Endothelial cell of umbilical vein (primary cell): ENCODE data around the gene MGAT1. TPM values are rescaled to one million over a fixed set of nuclear protein-coding genes. Genes with fewer than 3 reads are reported as not detected.

ENCODE experiments used
- BruUV-seq: library from RNA; stranded (reverse); fragments of 400-500 nt; replicated peaks from 2 replicates; lab custom pipeline; 2021; lab: Mats Ljungman, UMichigan
- CTCF ChIA-PET: fragments of 300-600, 350-600 bp; sonication (Branson Sonifier 250); formaldehyde crosslinking; loops from one replicate; lab custom pipeline; 2021; ENCODE audit warnings: antibody characterized with exemption, inconsistent platforms; lab: Charles Lee
- POLR2A ChIA-PET: fragments of 300-600, 350-600 bp; sonication (Branson Sonifier 250); formaldehyde crosslinking; loops from one replicate; lab custom pipeline; 2021; ENCODE audit warnings: antibody characterized with exemption, inconsistent platforms; lab: Charles Lee
- DNase-seq: peaks from one replicate; pipeline ENCODE4 v3.0.0-alpha.2; 2011; ENCODE audit warnings: low read depth, low spot score
- FAIRE-seq: peaks from 2 replicates; lab custom pipeline; 2011; peaks lifted over from hg19 to GRCh38; lab: Jason Lieb, UNC
- H2AFZ ChIP-seq: 2 replicates; pipeline ENCODE4 v1.6.0; 2012; ENCODE audit warnings: low read depth, low read length, control low read depth, inconsistent platforms
- H3K27ac ChIP-seq: 2 replicates; pipeline ENCODE4 v1.5.1; 2011; ENCODE audit warnings: low read depth, mild to moderate bottlenecking, control low read depth, low read length, moderate library complexity; ENCODE audit not compliant: insufficient read depth
- H3K27me3 ChIP-seq, 2 experiments: 2 replicates each; pipeline versions ENCODE4 v1.6.0 to v1.6.1; 2011; ENCODE audit warnings: low read length in 2 of 2, mixed read lengths in 1 of 2; ENCODE audit not compliant: control insufficient read depth in 2 of 2, insufficient read depth in 2 of 2
- H3K36me3 ChIP-seq, 2 experiments: 2 replicates in 1 of 2; 3 replicates in 1 of 2; pipeline ENCODE4 v1.5.1; 2011; ENCODE audit warnings: low read length in 2 of 2, mild to moderate bottlenecking in 1 of 2, moderate library complexity in 1 of 2; ENCODE audit not compliant: control insufficient read depth in 2 of 2, insufficient read depth in 2 of 2; ENCODE audit errors: extremely low read depth in 1 of 2
- H3K4me1 ChIP-seq: 3 replicates; pipeline ENCODE4 v1.5.1; 2011; ENCODE audit warnings: mild to moderate bottlenecking, low read length; ENCODE audit not compliant: control insufficient read depth, insufficient read depth; ENCODE audit errors: extremely low read depth
- H3K4me2 ChIP-seq: 2 replicates; pipeline ENCODE4 v1.6.1; 2011; ENCODE audit warnings: low read length, control low read depth, mixed read lengths; ENCODE audit not compliant: insufficient read depth
- H3K4me3 ChIP-seq, 3 experiments: fragments of 200-600 bp in 1 of 3; sonication (generic), shearing (Covaris generic) in 1 of 3; replicated peaks in 1 of 3; 2 replicates each; pipeline ENCODE4 v1.5.1; 2011 to 2016; ENCODE audit warnings: control low read depth in 3 of 3, low read length in 3 of 3, mild to moderate bottlenecking in 2 of 3, inconsistent platforms in 1 of 3, low read depth in 1 of 3, moderate library complexity in 1 of 3; ENCODE audit not compliant: insufficient read depth in 1 of 3
- H3K79me2 ChIP-seq: 2 replicates; pipeline ENCODE4 v1.6.0; 2012; ENCODE audit warnings: low read length, inconsistent platforms; ENCODE audit not compliant: control insufficient read depth, insufficient read depth
- H3K9ac ChIP-seq: replicated peaks from 2 replicates; pipeline ENCODE3; 2011; ENCODE audit warnings: low read length, control low read depth; ENCODE audit not compliant: insufficient read depth; ENCODE audit errors: extremely low read depth
- H3K9me1 ChIP-seq: replicated peaks from 3 replicates; pipeline ENCODE4 v1.6.0; 2011; ENCODE audit warnings: mild to moderate bottlenecking, low read length; ENCODE audit not compliant: control insufficient read depth, insufficient read depth; ENCODE audit errors: extremely low read depth
- H3K9me3 ChIP-seq: replicated peaks from 2 replicates; pipeline ENCODE4 v1.5.1; 2012; ENCODE audit warnings: low read length, inconsistent platforms; ENCODE audit not compliant: control insufficient read depth, insufficient read depth
- H4K20me1 ChIP-seq: replicated peaks from 2 replicates; pipeline ENCODE3; 2011; ENCODE audit warnings: mild to moderate bottlenecking, low read length; ENCODE audit not compliant: control insufficient read depth, insufficient read depth; ENCODE audit errors: extremely low read depth
- EZH2 ChIP-seq: IDR thresholded peaks from 2 replicates; pipeline ENCODE4 v1.6.1; 2012; ENCODE audit warnings: borderline replicate concordance, low read depth, mild to moderate bottlenecking, moderate library complexity, low read length, inconsistent platforms; ENCODE audit not compliant: severe bottlenecking
- FOS ChIP-seq: IDR thresholded peaks from 2 replicates; pipeline ENCODE4 v1.6.1; 2011; ENCODE audit warnings: mild to moderate bottlenecking, low read length, moderate library complexity, borderline replicate concordance; ENCODE audit not compliant: insufficient read depth
- GATA2 ChIP-seq: IDR thresholded peaks from 2 replicates; pipeline ENCODE4 v1.7.0; 2011; ENCODE audit warnings: low read depth, mild to moderate bottlenecking, moderate library complexity, mixed read lengths, low read length; ENCODE audit not compliant: insufficient read length, insufficient read depth
- JUN ChIP-seq: IDR thresholded peaks from 2 replicates; pipeline ENCODE4 v1.6.1; 2011; ENCODE audit warnings: borderline replicate concordance, low read depth; ENCODE audit not compliant: insufficient read length, insufficient read depth
- MYC ChIP-seq: IDR thresholded peaks from one replicate; pipeline ENCODE4 v1.6.1; 2011; ENCODE audit warnings: mild to moderate bottlenecking, low read depth, low read length
- POLR2A ChIP-seq: IDR thresholded peaks from 2 replicates; pipeline ENCODE4 v1.6.1; 2012; ENCODE audit warnings: low read depth, mild to moderate bottlenecking, control low read depth, low read length
- POLR2AphosphoS5 ChIP-seq: IDR thresholded peaks from 2 replicates; pipeline ENCODE4 v1.6.1; 2012; ENCODE audit warnings: low read depth, mild to moderate bottlenecking, control low read depth, low read length, moderate library complexity; ENCODE audit not compliant: insufficient read depth
- dilution Hi-C: fragments of 300-500 bp; cut with MboI; formaldehyde crosslinking; loops from one replicate; pipeline ENCODE4 v1.15.0; 2019; ENCODE audit warnings: low sequenced_read_pairs; ENCODE audit not compliant: extremely low pct_ligation_motif_present
- intact Hi-C: fragments of 100-400 bp; cut with micrococcal nuclease; formaldehyde crosslinking; loops from one replicate; pipeline ENCODE4 v1.10.0; 2022
- polyA plus RNA-seq, 4 experiments: library from polyadenylated mRNA; depleted of rRNA in 3 of 4; stranded (reverse) in 3 of 4; unstranded in 1 of 4; fragments of >200 nt; gene quantifications; 2 replicates each; pipeline versions ENCODE4 v1.2.1 to v1.2.3, GENCODE V29; 2011 to 2012; ENCODE audit warnings: missing spikeins in 1 of 4
- total RNA-seq: library from RNA; stranded (reverse); gene quantifications from 2 replicates; pipeline ENCODE4 v1.2.3, GENCODE V29; 2021
- TF ChIP-seq, protein P1 (sequence below): IDR thresholded peaks from 2 replicates; pipeline ENCODE4 v1.6.1; 2011; ENCODE audit not compliant: insufficient read depth, insufficient read length
- TF ChIP-seq, protein P2 (sequence below), 2 donors: IDR thresholded peaks; 1 replicate in 1 of 2; 2 replicates in 1 of 2; pipeline ENCODE4 v1.5.1; 2011; ENCODE audit warnings: low read length in 2 of 2, mild to moderate bottlenecking in 2 of 2, moderate library complexity in 2 of 2, control low read depth in 1 of 2, inconsistent platforms in 1 of 2, low read depth in 1 of 2; ENCODE audit not compliant: insufficient read depth in 1 of 2; ENCODE audit errors: extremely low read depth in 1 of 2

Gene MGAT1
- total and polyA plus RNA-seq, 2 donors (not counting 3 experiments of a cell fraction or from before 2014, with no cell fraction given): 123 to 126 TPM

DNA sequence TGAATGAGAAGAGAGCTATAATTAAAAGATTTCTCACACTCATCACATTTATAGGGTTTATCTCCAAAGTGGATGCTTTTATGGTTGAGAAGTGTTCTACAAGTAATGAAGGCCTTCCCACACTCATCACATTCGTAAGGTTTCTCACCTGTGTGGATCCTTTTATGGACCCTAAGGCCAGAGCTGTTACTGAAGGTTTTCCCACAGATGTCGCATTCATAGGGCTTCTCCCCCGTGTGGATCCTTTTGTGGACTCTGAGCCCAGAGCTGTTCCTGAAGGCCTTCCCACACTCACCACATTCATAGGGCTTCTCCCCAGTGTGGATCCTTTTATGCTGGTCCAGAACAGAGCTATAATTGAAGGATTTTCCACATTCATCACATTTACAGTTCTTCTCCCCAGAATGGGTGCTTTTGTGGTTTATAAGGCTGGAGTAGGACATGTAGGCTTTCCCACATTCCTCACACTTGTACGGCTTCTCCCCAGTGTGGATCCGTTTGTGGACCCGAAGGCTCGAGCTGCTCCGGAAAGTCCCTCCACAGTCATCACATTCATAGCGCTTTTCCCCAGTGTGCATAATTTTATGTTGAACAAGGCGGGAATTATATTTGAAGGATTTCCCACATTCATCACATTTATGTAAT is 48.0 kb upstream of the MGAT1 start:
- no peak overlapping the region for H3K4me3 ChIP-seq
- H3K27me3 ChIP-seq: no peaks in the 10 kb centered on the region
- peaks cover 28% of the 10 kb centered on the region for H3K9me3 ChIP-seq
- dilution Hi-C loops (no loop called here), intact Hi-C loops (no loop called here)
- no TSS peak for BruUV-seq
- H2AFZ ChIP-seq: no peak overlapping the region
- no peaks in the 10 kb centered on the region for H3K79me2 ChIP-seq
- H3K9me1 ChIP-seq: no peaks in the 10 kb centered on the region
- H3K9ac ChIP-seq: no peak overlapping the region
- ChIA-PET POLR2A (no interaction called here), CTCF (no interaction called here)
- peaks cover 6% of the 10 kb centered on the region for H3K4me1 ChIP-seq
- TF ChIP-seq FOS (no peak), POLR2A (no peak), GATA2 (no peak), EZH2 (no peak), POLR2AphosphoS5 (no peak), JUN (no peak), MYC (no peak)
- TF ChIP-seq, protein P1, sequence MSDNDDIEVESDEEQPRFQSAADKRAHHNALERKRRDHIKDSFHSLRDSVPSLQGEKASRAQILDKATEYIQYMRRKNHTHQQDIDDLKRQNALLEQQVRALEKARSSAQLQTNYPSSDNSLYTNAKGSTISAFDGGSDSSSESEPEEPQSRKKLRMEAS: no peak
- TF ChIP-seq, protein P2, sequence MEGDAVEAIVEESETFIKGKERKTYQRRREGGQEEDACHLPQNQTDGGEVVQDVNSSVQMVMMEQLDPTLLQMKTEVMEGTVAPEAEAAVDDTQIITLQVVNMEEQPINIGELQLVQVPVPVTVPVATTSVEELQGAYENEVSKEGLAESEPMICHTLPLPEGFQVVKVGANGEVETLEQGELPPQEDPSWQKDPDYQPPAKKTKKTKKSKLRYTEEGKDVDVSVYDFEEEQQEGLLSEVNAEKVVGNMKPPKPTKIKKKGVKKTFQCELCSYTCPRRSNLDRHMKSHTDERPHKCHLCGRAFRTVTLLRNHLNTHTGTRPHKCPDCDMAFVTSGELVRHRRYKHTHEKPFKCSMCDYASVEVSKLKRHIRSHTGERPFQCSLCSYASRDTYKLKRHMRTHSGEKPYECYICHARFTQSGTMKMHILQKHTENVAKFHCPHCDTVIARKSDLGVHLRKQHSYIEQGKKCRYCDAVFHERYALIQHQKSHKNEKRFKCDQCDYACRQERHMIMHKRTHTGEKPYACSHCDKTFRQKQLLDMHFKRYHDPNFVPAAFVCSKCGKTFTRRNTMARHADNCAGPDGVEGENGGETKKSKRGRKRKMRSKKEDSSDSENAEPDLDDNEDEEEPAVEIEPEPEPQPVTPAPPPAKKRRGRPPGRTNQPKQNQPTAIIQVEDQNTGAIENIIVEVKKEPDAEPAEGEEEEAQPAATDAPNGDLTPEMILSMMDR (IDR thresholded peaks at IDR 0.05; ENCODE audit: extremely low read depth in 1 of 2, insufficient read depth in 1 of 2, low read depth in 1 of 2, low read length in 2 of 2): no peak
- FAIRE-seq: no peak
- no peaks in the 10 kb centered on the region for H4K20me1 ChIP-seq
- H3K4me2 ChIP-seq: no peak overlapping the region
- no peak for DNase-seq
- peaks cover 16 to 26% of the 10 kb centered on the region in 2 experiments for H3K36me3 ChIP-seq
- H3K27ac ChIP-seq: no peak overlapping the region
